Measurements from ENCODE around the gene ANO7. TPM values are rescaled to one million over a fixed set of nuclear protein-coding genes. Genes with fewer than 3 reads are reported as not detected.

Gene ANO7
- total RNA-seq, 2 experiments from 2014 or later: 0.16 to 0.46 TPM

- Histone ChIP-seq H3K4me2 (ENCODE audit: low read length) (no peak overlapping the region), H3K4me3 (ENCODE audit: low read depth, low read length, poor library complexity, severe bottlenecking) (no peak overlapping the region), H3K9me3 (ENCODE audit: low read length) (no peaks in the 10 kb centered on the region), H2AFZ (ENCODE audit: low read length) (no peak overlapping the region), H3K36me3 (ENCODE audit: insufficient read depth, low read length) (no peaks in the 10 kb centered on the region), H3K27ac (ENCODE audit: low read depth, low read length, poor library complexity, severe bottlenecking) (no peak overlapping the region), H3K9me2 (ENCODE audit: insufficient read depth, low read length) (no peaks in the 10 kb centered on the region), H3K79me2 (ENCODE audit: insufficient read depth, low read depth, low read length) (no peaks in the 10 kb centered on the region), H4K20me1 (ENCODE audit: insufficient read depth, low read length) (no peaks in the 10 kb centered on the region), H3K4me1 (ENCODE audit: insufficient read depth, low read length, poor library complexity, severe bottlenecking) (no peaks in the 10 kb centered on the region)
- BruUV-seq (replicated peaks): no TSS peak
- ChIA-PET CTCF (ENCODE audit: unreplicated experiment) (interaction anchor here (1.0 kb wide), 1 partner anchor 9 kb away, joined by 5 read pairs; no protein-coding TSS in a partner anchor), POLR2A (no interaction called here)
- intact Hi-C loops (cut with micrococcal nuclease; ENCODE audit: unreplicated experiment): no loop called here
- TF ChIP-seq EZH2phosphoT487 (IDR thresholded peaks at IDR 0.05; ENCODE audit: borderline replicate concordance, low read depth, low read length) (no peak), CTCF (conservative IDR thresholded peaks at IDR 0.05; ENCODE audit: low read length) (no peak)
- DNase-seq (ENCODE audit: low spot score): no peak
Observed at GRCh38 chr2:241197947-241198346, 9.5 kb downstream of the ANO7 start.

- Histone ChIP-seq H3K4me1 (ENCODE audit: insufficient read depth, low read length, poor library complexity, severe bottlenecking) (no peaks in the 10 kb centered on the region), H3K36me3 (ENCODE audit: insufficient read depth, low read length) (no peaks in the 10 kb centered on the region), H3K9me2 (ENCODE audit: insufficient read depth, low read length) (no peaks in the 10 kb centered on the region), H3K79me2 (ENCODE audit: insufficient read depth, low read depth, low read length) (no peaks in the 10 kb centered on the region), H3K4me3 (ENCODE audit: low read depth, low read length, poor library complexity, severe bottlenecking) (no peak overlapping the region), H2AFZ (ENCODE audit: low read length) (no peak overlapping the region), H3K9me3 (ENCODE audit: low read length) (no peaks in the 10 kb centered on the region), H4K20me1 (ENCODE audit: insufficient read depth, low read length) (no peaks in the 10 kb centered on the region), H3K27ac (ENCODE audit: low read depth, low read length, poor library complexity, severe bottlenecking) (no peak overlapping the region), H3K4me2 (ENCODE audit: low read length) (no peak overlapping the region)
- DNase-seq (ENCODE audit: low spot score): no peak
- TF ChIP-seq EZH2phosphoT487 (IDR thresholded peaks at IDR 0.05; ENCODE audit: borderline replicate concordance, low read depth, low read length) (no peak), CTCF (conservative IDR thresholded peaks at IDR 0.05; ENCODE audit: low read length) (no peak)
- intact Hi-C loops (cut with micrococcal nuclease; ENCODE audit: unreplicated experiment): no loop called here
- ChIA-PET POLR2A (no interaction called here), CTCF (ENCODE audit: unreplicated experiment) (interaction anchor here (1.0 kb wide), 1 partner anchor 9 kb away, joined by 5 read pairs; no protein-coding TSS in a partner anchor)
- BruUV-seq (replicated peaks): no TSS peak
Observed at GRCh38 chr2:241198381-241199279, 10.2 kb downstream of the ANO7 start.

GRCh38 chr2:241199286-241199685 lies 10.8 kb downstream of the ANO7 start:
- ChIA-PET CTCF (ENCODE audit: unreplicated experiment) (interaction anchor here (1.0 kb wide), 1 partner anchor 8 kb away, joined by 5 read pairs; no protein-coding TSS in a partner anchor), POLR2A (no interaction called here)
- Histone ChIP-seq H3K4me2 (ENCODE audit: low read length) (no peak overlapping the region), H3K9me2 (ENCODE audit: insufficient read depth, low read length) (no peaks in the 10 kb centered on the region), H2AFZ (ENCODE audit: low read length) (no peak overlapping the region), H3K4me3 (ENCODE audit: low read depth, low read length, poor library complexity, severe bottlenecking) (no peak overlapping the region), H3K36me3 (ENCODE audit: insufficient read depth, low read length) (no peaks in the 10 kb centered on the region), H4K20me1 (ENCODE audit: insufficient read depth, low read length) (no peaks in the 10 kb centered on the region), H3K4me1 (ENCODE audit: insufficient read depth, low read length, poor library complexity, severe bottlenecking) (no peaks in the 10 kb centered on the region), H3K27ac (ENCODE audit: low read depth, low read length, poor library complexity, severe bottlenecking) (no peak overlapping the region), H3K9me3 (ENCODE audit: low read length) (no peaks in the 10 kb centered on the region), H3K79me2 (ENCODE audit: insufficient read depth, low read depth, low read length) (no peaks in the 10 kb centered on the region)
- TF ChIP-seq CTCF (conservative IDR thresholded peaks at IDR 0.05; ENCODE audit: low read length) (no peak), EZH2phosphoT487 (IDR thresholded peaks at IDR 0.05; ENCODE audit: borderline replicate concordance, low read depth, low read length) (no peak)
- intact Hi-C loops (cut with micrococcal nuclease; ENCODE audit: unreplicated experiment): no loop called here
- BruUV-seq (replicated peaks): no TSS peak
- DNase-seq (ENCODE audit: low spot score): no peak
